ENCODE results near the gene WDR5. TPM values are rescaled to one million over a fixed set of nuclear protein-coding genes. Genes with fewer than 3 reads are reported as not detected.

Gene WDR5
- polyA plus RNA-seq, 1 of the 3 experiments (the other 2 are of a cell fraction): 36.6 TPM

- Histone ChIP-seq H3F3A (replicated peaks; ENCODE audit: insufficient read depth) (peaks cover 6% of the 10 kb centered on the region), H3K9ac (no peak overlapping the region), H3K4me2 (no peak overlapping the region), H3K4me3 (ENCODE audit: low read depth in 2 of 2, low read length in 1 of 2) (no peak overlapping the region), H3K36me3 (replicated peaks in 1 of 2; ENCODE audit: control insufficient read depth in 1 of 2, insufficient read depth in 2 of 2, low read length in 1 of 2) (peaks cover 25 to 80% of the 10 kb centered on the region in 2 experiments), H3K27me3 (ENCODE audit: insufficient read depth) (no peaks in the 10 kb centered on the region), H3K9me2 (no peaks in the 10 kb centered on the region), H2AFZ (ENCODE audit: low read depth) (no peak overlapping the region), H3K79me2 (ENCODE audit: insufficient read depth) (no peaks in the 10 kb centered on the region; the same call in 1 of the 2 replicates), H3K9me3 (no peaks in the 10 kb centered on the region), H4K20me1 (ENCODE audit: insufficient read depth) (peaks cover 4% of the 10 kb centered on the region; the same call in 1 of the 2 replicates), H3K4me1 (ENCODE audit: control insufficient read depth in 1 of 2, insufficient read depth in 2 of 2, low read depth in 1 of 2, low read length in 1 of 2) (peaks cover 0 to 5% of the 10 kb centered on the region in 2 experiments; a peak in 1 of 4 replicates), H3K27ac (ENCODE audit: low read depth in 2 of 2, low read length in 1 of 2) (no peak overlapping the region)
- DNase-seq: no peak
- WGBS (ENCODE audit: low lambda C conversion rate): 76% methylated on average over 6 of the region's 7 CpGs
- POLR2A ChIA-PET: no interaction called here
- no peak for TF ChIP-seq NFIC (IDR thresholded peaks at IDR 0.05; ENCODE audit: borderline replicate concordance)
- no peak for TF ChIP-seq POLR2AphosphoS5 (IDR thresholded peaks at IDR 0.05; ENCODE audit: low read depth, low read length)
- TF ChIP-seq TEAD4 (IDR thresholded peaks at IDR 0.05; ENCODE audit: borderline replicate concordance, insufficient read depth): no peak
- TF ChIP-seq RCOR1 (IDR thresholded peaks at IDR 0.05; ENCODE audit: low read length): no peak
- CTCF ChIA-PET: interaction anchor here (1.9 kb wide), 1 partner anchor 11 kb away, joined by 4 read pairs; no protein-coding TSS in a partner anchor
Measured at GRCh38 chr9:134149380-134149779, 13.5 kb downstream of the WDR5 start.

GRCh38 chr9:134150557-134151214, 14.8 kb downstream of the WDR5 start:
- H3K9ac ChIP-seq: no peak overlapping the region
- DNase-seq: no peak
- H3K4me3 ChIP-seq (ENCODE audit: low read depth in 2 of 2, low read length in 1 of 2): no peak overlapping the region
- 95% methylated on average over 12 of the region's 12 CpGs for WGBS (ENCODE audit: low lambda C conversion rate)
- H2AFZ ChIP-seq (ENCODE audit: low read depth): no peak overlapping the region
- no peak overlapping the region for H3K27ac ChIP-seq (ENCODE audit: low read depth in 2 of 2, low read length in 1 of 2)
- no peaks in the 10 kb centered on the region; the same call in 1 of the 2 replicates for H3K79me2 ChIP-seq (ENCODE audit: insufficient read depth)
- TF ChIP-seq FOSL2 (IDR thresholded peaks at IDR 0.05; ENCODE audit: borderline replicate concordance, low read depth): no peak
- no peak for TF ChIP-seq CTCF (IDR thresholded peaks at IDR 0.05)
- TF ChIP-seq CHD2 (IDR thresholded peaks at IDR 0.05; ENCODE audit: low read length, partially characterized antibody): no peak
- TF ChIP-seq POLR2AphosphoS5 (IDR thresholded peaks at IDR 0.05; ENCODE audit: low read depth, low read length): no peak
- TF ChIP-seq TEAD4 (IDR thresholded peaks at IDR 0.05; ENCODE audit: borderline replicate concordance, insufficient read depth): no peak
- TF ChIP-seq NRF1 (IDR thresholded peaks at IDR 0.05; ENCODE audit: low read depth, low read length): no peak
- TF ChIP-seq USF1 (IDR thresholded peaks at IDR 0.05; ENCODE audit: borderline replicate concordance, low read depth): no peak
- POLR2A ChIA-PET: no interaction called here
- peaks cover 6% of the 10 kb centered on the region for H3F3A ChIP-seq (replicated peaks; ENCODE audit: insufficient read depth)
- H4K20me1 ChIP-seq (ENCODE audit: insufficient read depth): peaks cover 4% of the 10 kb centered on the region; the same call in 1 of the 2 replicates
- H3K9me3 ChIP-seq: no peaks in the 10 kb centered on the region
- no peaks in the 10 kb centered on the region for H3K9me2 ChIP-seq
- peaks cover 0 to 5% of the 10 kb centered on the region in 2 experiments; a peak in 1 of 4 replicates for H3K4me1 ChIP-seq (ENCODE audit: control insufficient read depth in 1 of 2, insufficient read depth in 2 of 2, low read depth in 1 of 2, low read length in 1 of 2)
- CTCF ChIA-PET: interaction anchor here (1.9 kb wide), 1 partner anchor 12 kb away, joined by 4 read pairs; no protein-coding TSS in a partner anchor
- no peaks in the 10 kb centered on the region for H3K27me3 ChIP-seq (ENCODE audit: insufficient read depth)
- peaks cover 30 to 86% of the 10 kb centered on the region in 2 experiments for H3K36me3 ChIP-seq (replicated peaks in 1 of 2; ENCODE audit: control insufficient read depth in 1 of 2, insufficient read depth in 2 of 2, low read length in 1 of 2)
- no peak overlapping the region for H3K4me2 ChIP-seq
